Spleen (tissue), 11 donors: ENCODE measurements around the gene DSG3. TPM values are rescaled to one million over a fixed set of nuclear protein-coding genes. Genes with fewer than 3 reads are reported as not detected.

ENCODE experiments used
- DNase-seq: peaks from one replicate; pipeline ENCODE4 v3.0.0-alpha.2; 2020
- H3K27ac ChIP-seq, 8 donors: fragments of 200-600 bp; sonication (generic) in 7 of 8; 1 replicate in 4 of 8; 2 replicates in 4 of 8; pipeline versions ENCODE4 v1.5.0 to v1.8.0; 2016 to 2021; ENCODE audit warnings: inconsistent platforms in 4 of 8, mild to moderate bottlenecking in 4 of 8, moderate library complexity in 1 of 8
- H3K27me3 ChIP-seq, 7 donors: fragments of 200-600 bp; sonication (generic) in 6 of 7; replicated peaks in 1 of 7; 1 replicate in 4 of 7; 2 replicates in 3 of 7; pipeline versions ENCODE4 v1.5.0 to v1.8.0; 2016 to 2021; ENCODE audit warnings: inconsistent platforms in 3 of 7, mild to moderate bottlenecking in 1 of 7
- H3K36me3 ChIP-seq, 6 donors: fragments of 200-600 bp; sonication (generic) in 5 of 6; 1 replicate in 4 of 6; 2 replicates in 2 of 6; pipeline versions ENCODE4 v1.5.0 to v1.8.0; 2016 to 2021; ENCODE audit warnings: inconsistent platforms in 2 of 6
- H3K4me1 ChIP-seq, 6 donors: fragments of 200-600 bp; sonication (generic) in 5 of 6; 1 replicate in 3 of 6; 2 replicates in 3 of 6; pipeline versions ENCODE4 v1.5.0 to v1.8.0; 2016 to 2021; ENCODE audit warnings: inconsistent platforms in 3 of 6
- H3K4me3 ChIP-seq, 8 donors: fragments of 200-600 bp; sonication (generic) in 7 of 8; 1 replicate in 4 of 8; 2 replicates in 4 of 8; pipeline versions ENCODE4 v1.5.0 to v1.8.0; 2016 to 2021; ENCODE audit warnings: inconsistent platforms in 4 of 8, mild to moderate bottlenecking in 4 of 8, moderate library complexity in 2 of 8
- H3K9me3 ChIP-seq, 8 donors: fragments of 200-600 bp; sonication (generic) in 7 of 8; 1 replicate in 4 of 8; 2 replicates in 4 of 8; pipeline versions ENCODE4 v1.5.0 to v1.8.0; 2016 to 2021; ENCODE audit warnings: inconsistent platforms in 4 of 8
- CTCF ChIP-seq, 11 experiments: fragments of 200-600 bp in 7 of 11; fragments of 450-650 bp in 4 of 11; sonication (generic) in 4 of 11; IDR thresholded peaks in 8 of 11; conservative IDR thresholded peaks in 3 of 11; 1 replicate in 7 of 11; 2 replicates in 4 of 11; pipeline versions ENCODE4 v1.4.0 to v1.8.0; 2016 to 2021; ENCODE audit warnings: antibody characterized with exemption in 11 of 11, inconsistent platforms in 4 of 11, mild to moderate bottlenecking in 1 of 11
- POLR2A ChIP-seq, 3 donors: fragments of 450-650 bp; IDR thresholded peaks; one replicate each; pipeline ENCODE4 v1.5.1; 2017; ENCODE audit warnings: antibody characterized with exemption in 3 of 3, mild to moderate bottlenecking in 1 of 3
- POLR2AphosphoS5 ChIP-seq, 3 donors: sonication (generic); formaldehyde crosslinking; IDR thresholded peaks; one replicate each; pipeline ENCODE4 v1.5.1; 2017; ENCODE audit warnings: antibody characterized with exemption in 3 of 3
- WGBS, 5 donors: extraction: QIAGEN DNeasy Blood & Tissue Kit in 3 of 5; methylation state at CpG; one replicate each; pipeline versions ENCODE4 v1.1.5 to v1.1.7; 2013 to 2018; 5-methylcytosine and 5-hydroxymethylcytosine counted together
- intact Hi-C: fragments of 100-400 bp; cut with DNase I; formaldehyde crosslinking; loops from one replicate; pipeline ENCODE4 v1.15.0; 2023; ENCODE audit warnings: low total_unique reads
- polyA plus RNA-seq, 3 donors: library from polyadenylated mRNA; stranded (reverse); fragments of 200-250 nt; gene quantifications; one replicate each; pipeline ENCODE4 v1.2.1, GENCODE V29; 2013
- total RNA-seq, 7 donors: library from RNA; depleted of rRNA in 3 of 7; stranded (reverse); fragments of >200 nt in 3 of 7; fragmentation: NEBNext Ultra II Directional in 4 of 7; extraction: Animal tissue kit (Norgen Biotek cat#: 25700) in 4 of 7; gene quantifications; one replicate each; pipeline versions ENCODE4 v1.1.0 to v1.2.1, GENCODE V29; 2016 to 2021
- donor health status: healthy with polysubstance abuse.
- donor health status: DM: no; HTN: no; CAD: no; lungs with moderate emphysema.
- donor health status: DM: no; HTN: no; CAD: no.
- donor health status: Bipolar disorder and iron deficiency.
- donor health status: healthy.
- donor health status: DM: no; HTN: no; CAD: no.
- donor health status: DM: yes; HTN: yes; CAD: no.

Gene DSG3
- total and polyA plus RNA-seq, 10 donors: 0.02 to 0.04 (median 0.03) TPM; not detected in 7

DNA sequence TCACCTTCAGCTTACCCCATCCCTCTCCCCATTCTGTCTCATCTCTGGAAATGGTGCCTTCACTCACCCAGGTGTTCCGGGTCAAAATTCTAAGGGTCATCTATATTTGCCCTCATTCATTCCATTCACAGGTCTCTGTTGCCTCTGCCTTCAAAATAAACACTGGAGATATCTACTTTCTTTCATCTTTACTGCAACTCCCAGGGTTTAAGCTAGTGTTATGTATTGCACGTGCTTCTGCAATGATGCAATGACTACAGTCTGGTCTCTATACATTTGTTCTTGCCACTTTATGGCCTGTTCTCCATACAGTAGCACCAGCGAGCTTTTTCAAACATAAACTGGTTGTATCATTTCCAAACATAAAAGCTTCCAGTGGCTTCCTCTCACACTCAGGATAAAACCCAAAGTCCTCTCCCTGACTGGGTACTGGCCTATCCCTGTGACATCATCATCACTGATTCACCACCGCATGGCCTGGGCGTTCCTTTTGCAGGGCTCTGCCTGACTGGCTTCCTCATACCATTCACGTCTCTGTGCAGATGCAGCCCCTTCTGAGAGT, 64.7 kb downstream of the DSG3 start:
- H3K27me3 ChIP-seq: peaks cover 0 to 11% (median 0%) of the 10 kb centered on the region in 7 donors
- no peaks in the 10 kb centered on the region for H3K4me1 ChIP-seq
- TF ChIP-seq POLR2A (IDR thresholded peaks at IDR 0.05) (no peak), POLR2AphosphoS5 (IDR thresholded peaks at IDR 0.05) (no peak), CTCF (IDR thresholded peaks at IDR 0.05 in 8 of 11, conservative IDR thresholded peaks at IDR 0.05 in 3 of 11) (no peak)
- no peaks in the 10 kb centered on the region for H3K36me3 ChIP-seq
- intact Hi-C loops: no loop called here
- DNase-seq: no peak
- H3K9me3 ChIP-seq: no peaks in the 10 kb centered on the region
- no peak overlapping the region for H3K27ac ChIP-seq
- WGBS, 5 donors: 66 to 86% (median 69%) methylated on average over 6 of the region's 6 CpGs
- no peak overlapping the region for H3K4me3 ChIP-seq

DNA sequence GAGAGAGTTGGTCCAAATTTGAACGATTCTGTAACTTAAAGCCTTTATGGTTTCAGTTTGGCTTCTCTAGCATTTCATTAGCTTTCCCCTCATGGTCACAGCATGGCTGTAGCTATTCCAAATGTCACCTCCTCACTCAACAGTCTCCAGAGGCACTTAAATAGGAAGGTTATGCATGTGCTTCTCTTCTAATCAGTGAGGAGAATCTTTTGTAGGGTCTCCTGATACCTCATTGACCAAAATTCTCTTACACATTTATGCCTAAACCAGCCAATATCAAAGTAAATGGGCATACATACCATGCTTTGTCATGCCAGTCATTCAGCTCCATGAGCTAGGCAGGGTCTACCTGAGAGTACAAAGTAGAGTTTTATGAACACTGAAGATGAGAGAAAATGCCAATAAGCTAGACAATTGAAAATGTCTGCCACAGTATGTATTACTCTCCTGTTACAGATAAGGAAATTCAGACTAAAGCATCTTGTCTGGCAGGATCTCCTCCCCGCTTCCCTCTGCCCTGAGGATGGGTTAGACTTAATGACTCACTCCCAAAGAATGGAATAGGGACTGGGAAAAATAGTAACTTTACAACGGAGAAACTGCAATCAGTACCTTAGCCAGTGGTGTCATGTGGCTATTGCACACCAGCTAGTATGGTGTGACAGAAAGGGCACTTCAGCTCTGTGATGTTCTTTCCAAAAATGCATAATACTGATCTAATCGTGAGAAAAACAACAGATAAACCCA, 65.8 kb downstream of the DSG3 start:
- 68 to 83% (median 71%) methylated on average over 4 of the region's 4 CpGs for WGBS, 5 donors
- Histone ChIP-seq H3K27ac (no peak overlapping the region), H3K4me3 (no peak overlapping the region), H3K36me3 (no peaks in the 10 kb centered on the region), H3K9me3 (no peaks in the 10 kb centered on the region), H3K4me1 (no peaks in the 10 kb centered on the region), H3K27me3 (peaks cover 0 to 9% (median 0%) of the 10 kb centered on the region in 7 donors)
- TF ChIP-seq POLR2A (IDR thresholded peaks at IDR 0.05): no peak
- TF ChIP-seq CTCF (IDR thresholded peaks at IDR 0.05 in 8 of 11, conservative IDR thresholded peaks at IDR 0.05 in 3 of 11): no peak
- TF ChIP-seq POLR2AphosphoS5 (IDR thresholded peaks at IDR 0.05): no peak
- no peak for DNase-seq
- intact Hi-C loops: no loop called here

DNA sequence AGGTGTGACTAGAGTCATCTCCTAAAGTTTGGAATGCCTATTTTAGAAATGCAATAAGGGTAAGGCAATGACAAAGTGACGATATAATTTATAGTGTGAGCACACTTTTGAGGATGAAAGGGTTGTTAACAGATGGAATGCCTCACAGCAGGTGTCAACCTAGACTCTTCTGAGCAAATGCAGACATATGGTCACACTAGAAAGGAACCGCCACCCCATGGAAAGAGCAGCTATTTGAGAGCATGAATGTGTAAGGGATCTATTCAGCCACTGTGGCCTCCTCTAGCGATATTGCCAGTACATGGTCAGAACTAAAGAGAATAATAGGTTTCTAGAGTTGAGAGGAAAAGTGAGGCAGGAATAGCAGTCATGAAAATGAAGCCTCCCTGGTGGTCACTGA, 68.9 kb downstream of the DSG3 start:
- intact Hi-C loops: no loop called here
- Histone ChIP-seq H3K4me1 (no peaks in the 10 kb centered on the region), H3K36me3 (no peaks in the 10 kb centered on the region), H3K4me3 (no peak overlapping the region), H3K27ac (no peak overlapping the region), H3K9me3 (no peaks in the 10 kb centered on the region), H3K27me3 (peaks cover 0 to 4% (median 0%) of the 10 kb centered on the region in 7 donors)
- WGBS, 5 donors: 83 to 88% (median 85%) methylated on average over 3 of the region's 3 CpGs
- no peak for TF ChIP-seq POLR2AphosphoS5 (IDR thresholded peaks at IDR 0.05)
- no peak for TF ChIP-seq CTCF (IDR thresholded peaks at IDR 0.05 in 8 of 11, conservative IDR thresholded peaks at IDR 0.05 in 3 of 11)
- TF ChIP-seq POLR2A (IDR thresholded peaks at IDR 0.05): no peak
- no peak for DNase-seq

GRCh38 chr18:31526374-31526773, 78.8 kb downstream of the DSG3 start:
- 73 to 88% (median 88%) methylated on average over 7 of the region's 7 CpGs for WGBS, 5 donors
- DNase-seq: no peak
- no peaks in the 10 kb centered on the region for H3K9me3 ChIP-seq
- no peak for TF ChIP-seq POLR2A (IDR thresholded peaks at IDR 0.05)
- no peak for TF ChIP-seq CTCF (IDR thresholded peaks at IDR 0.05 in 8 of 11, conservative IDR thresholded peaks at IDR 0.05 in 3 of 11)
- no peak for TF ChIP-seq POLR2AphosphoS5 (IDR thresholded peaks at IDR 0.05)
- H3K27me3 ChIP-seq: peaks cover 0 to 4% (median 0%) of the 10 kb centered on the region in 7 donors
- no peaks in the 10 kb centered on the region for H3K36me3 ChIP-seq
- no peak overlapping the region for H3K4me3 ChIP-seq
- H3K27ac ChIP-seq: no peak overlapping the region
- intact Hi-C loops: no loop called here
- H3K4me1 ChIP-seq: no peaks in the 10 kb centered on the region
